ENCODE data around the gene ANAPC2. TPM values are rescaled to one million over a fixed set of nuclear protein-coding genes. Genes with fewer than 3 reads are reported as not detected.
A peak's percentile ranks its signal among the peaks of the same experiment; 100 is the strongest.

ANAPC2 gene
- total RNA-seq, 1 donor from 2014 or later, result 18.9 TPM

GRCh38 chr9:137158625-137159024, 29.7 kb downstream of the ANAPC2 start:
- Mint-ChIP-seq H3K9me3 (no peaks in the 10 kb centered on the region), H3K27ac (no peak overlapping the region), H3K4me3 (no peak overlapping the region), H3K4me1 (peaks cover 6% of the 10 kb centered on the region), H3K27me3 (ENCODE audit: insufficient read depth, low read depth) (peaks cover 67% of the 10 kb centered on the region), H3K36me3 (peaks cover 1% of the 10 kb centered on the region)
- DNase-seq (ENCODE audit: low spot score), result no peak
- Histone ChIP-seq H3F3A (ENCODE audit: low read depth) (peaks cover 3% of the 10 kb centered on the region), H2AFZ (replicated peaks) (no peak overlapping the region), H3K36me3 (no peaks in the 10 kb centered on the region), H4K20me1 (ENCODE audit: low read depth) (peaks cover 25% of the 10 kb centered on the region), H3K79me2 (ENCODE audit: low read depth) (no peaks in the 10 kb centered on the region), H3K4me1 (peaks cover 8% of the 10 kb centered on the region), H3K4me3 (no peak overlapping the region), H3K27me3 (peaks cover 96% of the 10 kb centered on the region), H3K4me2 (no peak overlapping the region), H3K9ac (no peak overlapping the region), H3K9me3 (ENCODE audit: low read depth) (no peaks in the 10 kb centered on the region), H3K27ac (no peak overlapping the region)
- TF ChIP-seq CTCF (IDR thresholded peaks at IDR 0.05) (no peak), EZH2 (IDR thresholded peaks at IDR 0.05) (no peak), EZH2phosphoT487 (IDR thresholded peaks at IDR 0.05) (no peak)

GRCh38 chr9:137157618-137158415, 30.5 kb downstream of the ANAPC2 start:
- Histone ChIP-seq H3K4me3 (no peak overlapping the region), H4K20me1 (ENCODE audit: low read depth) (peaks cover 18% of the 10 kb centered on the region), H3F3A (ENCODE audit: low read depth) (peaks cover 10% of the 10 kb centered on the region), H2AFZ (replicated peaks) (no peak overlapping the region), H3K9ac (no peak overlapping the region), H3K9me3 (ENCODE audit: low read depth) (no peaks in the 10 kb centered on the region), H3K4me1 (peaks cover 8% of the 10 kb centered on the region), H3K79me2 (ENCODE audit: low read depth) (no peaks in the 10 kb centered on the region), H3K27me3 (peaks cover 88% of the 10 kb centered on the region), H3K4me2 (no peak overlapping the region), H3K27ac (no peak overlapping the region), H3K36me3 (no peaks in the 10 kb centered on the region)
- TF ChIP-seq EZH2 (IDR thresholded peaks at IDR 0.05) (peak; percentile 1), CTCF (IDR thresholded peaks at IDR 0.05) (no peak)
- Mint-ChIP-seq H3K4me3 (no peak overlapping the region), H3K27me3 (ENCODE audit: insufficient read depth, low read depth) (peaks cover 62% of the 10 kb centered on the region), H3K4me1 (peaks cover 2% of the 10 kb centered on the region), H3K9me3 (no peaks in the 10 kb centered on the region), H3K27ac (no peak overlapping the region), H3K36me3 (peaks cover 1% of the 10 kb centered on the region)
- DNase-seq (ENCODE audit: low spot score), result no peak

- Histone ChIP-seq H3K27me3 (peaks cover 84% of the 10 kb centered on the region), H3K79me2 (ENCODE audit: low read depth) (no peaks in the 10 kb centered on the region), H4K20me1 (ENCODE audit: low read depth) (peaks cover 13% of the 10 kb centered on the region), H3K27ac (no peak overlapping the region), H3K4me3 (no peak overlapping the region), H3K4me2 (no peak overlapping the region), H3K4me1 (no peaks in the 10 kb centered on the region), H3K9me3 (ENCODE audit: low read depth) (no peaks in the 10 kb centered on the region), H3K9ac (no peak overlapping the region), H2AFZ (replicated peaks) (no peak overlapping the region), H3K36me3 (no peaks in the 10 kb centered on the region), H3F3A (ENCODE audit: low read depth) (peaks cover 17% of the 10 kb centered on the region)
- Mint-ChIP-seq H3K36me3 (peaks cover 1% of the 10 kb centered on the region), H3K4me1 (peaks cover 2% of the 10 kb centered on the region), H3K9me3 (no peaks in the 10 kb centered on the region), H3K27ac (no peak overlapping the region), H3K4me3 (no peak overlapping the region), H3K27me3 (ENCODE audit: insufficient read depth, low read depth) (peaks cover 59% of the 10 kb centered on the region)
- peak; percentile 61 for DNase-seq (ENCODE audit: low spot score)
- TF ChIP-seq EZH2 (IDR thresholded peaks at IDR 0.05) (peak; percentile 63), CTCF (IDR thresholded peaks at IDR 0.05) (no peak), EZH2phosphoT487 (IDR thresholded peaks at IDR 0.05) (peak; percentile 36)
Observed at GRCh38 chr9:137156567-137157375, 31.6 kb downstream of the ANAPC2 start.
